GM12864 (cell line): ENCODE results near the gene NAGK.
"Not testable (repeated sequence)": the region's sequence is repeated elsewhere in the genome, so short reads cannot be mapped to it uniquely, and the experiment has no call there.

Experiments used
- DNase-seq: peaks from one replicate; pipeline ENCODE4 v3.0.0-alpha.2; 2011; ENCODE audit warnings: low read depth
- H3K4me3 ChIP-seq: 2 replicates; pipeline ENCODE4 v1.5.1; 2011; ENCODE audit warnings: mild to moderate bottlenecking, low read depth, low read length, control low read depth
- TF ChIP-seq, protein P1 (sequence below): IDR thresholded peaks from 2 replicates; pipeline ENCODE4 v1.5.1; 2011; ENCODE audit warnings: low read depth, mild to moderate bottlenecking, moderate library complexity, low read length, control low read depth, inconsistent platforms; ENCODE audit errors: missing control alignments

NAGK gene

DNA sequence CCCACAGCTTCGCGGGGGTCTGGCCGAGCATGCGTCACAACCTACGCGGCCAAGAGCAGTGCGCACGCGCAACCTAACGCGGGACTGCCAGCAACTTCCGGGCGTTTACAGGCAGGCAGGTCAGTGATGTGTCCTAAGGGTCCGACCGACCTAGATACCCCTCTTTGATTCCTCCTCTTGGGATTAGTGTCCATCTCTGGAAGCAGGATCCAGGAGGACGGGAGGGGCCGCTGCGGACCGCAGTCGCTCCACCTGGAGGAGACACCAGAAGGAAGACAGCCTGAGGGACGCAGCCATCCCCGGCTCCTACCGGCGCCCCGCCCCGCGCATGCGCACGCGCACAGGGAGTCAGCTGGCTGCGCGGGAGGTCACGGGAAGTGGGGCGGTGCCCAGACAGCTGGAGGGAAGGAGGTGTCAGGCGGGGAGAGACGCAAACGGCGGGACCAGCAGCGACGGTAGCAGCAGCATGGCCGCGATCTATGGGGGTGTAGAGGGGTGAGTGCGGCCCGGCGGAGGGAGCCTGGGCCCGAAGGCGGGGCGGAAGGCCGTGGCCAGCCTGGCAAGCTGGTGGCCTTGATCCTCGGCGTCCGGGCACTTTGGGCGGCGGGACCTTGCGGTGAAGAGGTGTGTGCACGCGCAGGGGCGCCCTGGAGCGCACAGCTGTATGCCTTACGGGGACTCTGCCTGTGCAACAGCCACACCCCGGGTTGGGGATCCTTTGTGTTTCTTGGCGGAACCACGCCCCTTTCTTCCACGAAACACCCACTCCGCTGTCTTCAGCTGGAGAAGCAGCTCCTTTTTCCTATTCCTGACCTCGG is at the start of gene NAGK:
Gene NAGK, plus strand, starts transcription at position 431 of the 818 bp plus-strand sequence. Its CDS starts 36 bp downstream, at position 467.
- H3K4me3 ChIP-seq = peak within 1 kb of the TSS; percentile 84
- TF ChIP-seq, protein P1, sequence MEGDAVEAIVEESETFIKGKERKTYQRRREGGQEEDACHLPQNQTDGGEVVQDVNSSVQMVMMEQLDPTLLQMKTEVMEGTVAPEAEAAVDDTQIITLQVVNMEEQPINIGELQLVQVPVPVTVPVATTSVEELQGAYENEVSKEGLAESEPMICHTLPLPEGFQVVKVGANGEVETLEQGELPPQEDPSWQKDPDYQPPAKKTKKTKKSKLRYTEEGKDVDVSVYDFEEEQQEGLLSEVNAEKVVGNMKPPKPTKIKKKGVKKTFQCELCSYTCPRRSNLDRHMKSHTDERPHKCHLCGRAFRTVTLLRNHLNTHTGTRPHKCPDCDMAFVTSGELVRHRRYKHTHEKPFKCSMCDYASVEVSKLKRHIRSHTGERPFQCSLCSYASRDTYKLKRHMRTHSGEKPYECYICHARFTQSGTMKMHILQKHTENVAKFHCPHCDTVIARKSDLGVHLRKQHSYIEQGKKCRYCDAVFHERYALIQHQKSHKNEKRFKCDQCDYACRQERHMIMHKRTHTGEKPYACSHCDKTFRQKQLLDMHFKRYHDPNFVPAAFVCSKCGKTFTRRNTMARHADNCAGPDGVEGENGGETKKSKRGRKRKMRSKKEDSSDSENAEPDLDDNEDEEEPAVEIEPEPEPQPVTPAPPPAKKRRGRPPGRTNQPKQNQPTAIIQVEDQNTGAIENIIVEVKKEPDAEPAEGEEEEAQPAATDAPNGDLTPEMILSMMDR = no peak
- peak; percentile 86 for DNase-seq

DNA sequence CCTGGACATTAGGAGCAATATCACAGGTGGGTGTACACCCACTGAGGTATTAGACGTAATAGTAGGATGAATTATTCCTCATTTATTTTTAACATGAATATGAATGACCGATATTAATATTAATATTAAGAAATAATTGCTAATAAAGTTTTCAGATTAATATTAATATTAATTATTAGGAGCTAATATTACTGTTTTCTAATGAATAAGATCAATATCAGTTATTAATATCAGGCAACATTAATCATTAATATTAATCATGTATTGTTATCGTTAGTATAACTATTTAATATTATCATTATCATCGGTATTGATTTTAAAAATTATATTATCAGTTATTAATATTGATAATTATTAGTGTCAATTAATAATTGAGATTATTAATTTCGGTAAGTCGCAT is 48.5 kb upstream of the NAGK start:
- H3K4me3 ChIP-seq, DNase-seq: not testable (repeated sequence)

DNA sequence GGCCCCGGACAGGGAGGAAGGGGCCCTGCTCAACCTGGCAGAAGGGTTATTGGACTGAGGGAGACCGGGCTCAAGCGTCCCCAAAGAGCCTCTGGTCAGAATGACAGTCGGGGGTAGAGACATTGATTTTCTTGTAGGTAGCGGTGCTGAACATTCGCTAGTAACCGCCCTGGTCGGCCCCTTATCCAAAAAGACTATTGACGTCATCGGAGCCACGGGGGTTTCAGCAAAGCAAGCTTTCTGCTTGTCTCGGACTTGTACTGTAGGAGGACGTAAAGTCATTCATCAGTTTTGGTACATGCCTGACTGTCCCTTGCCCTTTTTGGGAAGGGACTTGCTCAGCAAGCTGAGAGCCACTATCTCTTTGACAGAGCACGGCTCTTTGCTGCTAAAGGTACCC is 47.1 kb upstream of the NAGK start:
- H3K4me3 ChIP-seq, DNase-seq: not testable (repeated sequence)

DNA sequence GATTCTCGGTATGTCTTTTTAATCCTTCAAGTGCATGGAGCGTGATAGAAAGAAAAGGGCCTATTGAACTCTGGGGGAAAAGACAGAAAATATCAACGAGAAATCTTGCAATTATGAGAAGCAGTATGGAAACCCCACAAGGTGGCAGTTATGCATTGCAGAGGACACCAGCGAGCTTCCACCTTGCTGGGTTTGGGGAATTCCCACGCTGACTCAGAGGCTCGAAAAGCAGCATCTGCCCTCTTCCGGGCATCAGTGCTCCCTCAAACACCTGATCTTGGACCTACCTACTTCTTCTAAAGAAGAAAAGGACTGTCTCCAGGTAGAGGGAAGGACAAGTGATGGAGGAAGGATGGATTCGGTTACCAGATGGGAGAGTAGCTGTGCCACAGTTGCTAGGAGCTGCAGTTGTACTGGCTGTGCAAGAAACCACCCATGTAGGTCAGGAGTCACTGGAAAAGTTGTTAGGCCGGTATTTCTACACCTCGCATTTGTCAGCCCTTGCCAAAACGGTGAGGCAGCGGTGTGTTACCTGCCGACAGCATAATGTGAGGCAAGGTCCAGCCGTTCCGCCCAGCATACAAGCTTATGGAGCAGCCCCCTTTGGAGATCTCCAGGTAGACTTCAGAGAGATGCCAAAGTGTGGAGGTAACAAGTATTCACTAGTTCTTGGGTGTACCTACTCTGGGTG is 44.8 kb upstream of the NAGK start:
- TF ChIP-seq, protein P1 = peak; percentile 41
- DNase-seq, H3K4me3 ChIP-seq: not testable (repeated sequence)

DNA sequence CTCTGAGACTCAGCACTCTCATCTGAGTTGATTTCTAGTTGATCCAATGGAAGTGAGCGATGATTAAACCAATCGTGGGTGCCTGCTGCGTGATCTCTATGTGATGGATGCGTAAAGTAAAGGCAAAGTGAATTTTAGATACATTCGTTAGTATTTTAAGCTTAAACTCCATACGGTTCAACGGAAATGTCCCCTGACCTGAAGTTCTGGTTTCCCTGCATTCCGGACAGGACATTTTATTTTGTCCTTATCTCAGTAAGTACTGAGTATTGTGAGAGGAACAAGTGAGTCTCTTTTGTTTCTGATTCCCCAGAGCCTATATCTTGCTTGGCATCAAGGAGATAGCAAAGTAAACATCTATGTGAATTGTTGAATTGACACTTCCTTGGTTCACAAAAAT is 32.2 kb upstream of the NAGK start:
- DNase-seq = not testable (repeated sequence)

DNA sequence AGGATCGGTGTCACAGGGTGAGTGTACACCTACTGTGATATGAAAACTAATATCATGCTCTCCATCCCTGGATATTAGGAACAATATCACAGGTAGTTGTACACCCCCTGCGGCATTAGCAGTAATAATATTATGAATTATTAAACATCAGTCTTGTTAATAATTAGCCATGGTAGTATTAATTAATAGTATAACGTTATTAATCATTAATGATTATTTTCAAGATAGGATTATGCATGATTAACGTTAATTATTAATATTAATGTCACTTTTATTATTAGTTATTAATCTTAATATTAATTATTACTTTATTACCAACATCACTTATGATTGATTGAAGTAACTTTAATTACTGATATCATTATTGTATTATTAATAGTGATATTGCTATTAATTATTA is 26.2 kb upstream of the NAGK start:
- no peak for DNase-seq
- H3K4me3 ChIP-seq = no peak overlapping the region
- TF ChIP-seq, protein P1 = no peak

More for the DNA sequence above, 32.2 kb upstream of the NAGK start:
- not testable (repeated sequence) for H3K4me3 ChIP-seq

DNA sequence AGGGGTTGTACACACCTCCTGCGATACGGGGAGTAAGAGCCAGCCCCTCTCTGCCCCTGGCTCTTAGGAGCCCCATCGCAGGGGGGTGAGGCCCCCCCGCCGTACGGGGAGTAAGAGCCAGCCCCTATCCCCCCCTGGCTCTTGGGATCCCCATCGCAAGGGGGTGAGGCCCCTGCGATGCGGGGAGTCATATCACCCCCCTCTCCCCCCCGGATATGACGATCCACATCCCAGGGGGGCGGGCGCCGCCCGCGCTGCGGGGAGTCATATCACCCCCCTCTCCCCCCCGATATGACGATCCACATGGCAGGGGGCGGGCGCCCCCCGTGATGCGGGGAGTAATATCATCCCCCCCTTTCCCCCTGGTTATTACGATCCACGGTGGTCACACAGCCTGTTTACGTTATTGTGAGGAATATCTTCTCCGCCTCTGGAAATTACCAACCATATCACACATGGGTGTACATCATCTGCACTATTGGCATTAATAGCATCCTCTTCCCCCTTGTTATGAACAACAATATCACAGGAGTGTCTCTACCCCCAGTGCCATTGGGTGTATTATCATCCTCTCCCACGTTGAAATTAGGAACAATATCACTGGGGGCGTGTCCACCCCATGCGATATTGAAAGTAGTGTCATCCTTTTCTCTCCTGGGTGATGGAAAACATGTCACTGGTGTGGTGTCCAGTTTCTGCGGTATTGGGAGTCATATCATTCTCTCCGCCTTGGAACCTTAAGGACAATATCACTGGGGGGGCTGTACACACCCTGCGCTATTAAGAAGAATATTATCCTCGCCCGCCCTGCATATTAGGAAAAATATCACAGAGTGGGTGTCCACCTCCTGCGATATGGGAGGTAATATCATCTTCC is 24.7 kb upstream of the NAGK start:
- no peak overlapping the region for H3K4me3 ChIP-seq
- DNase-seq = no peak
- TF ChIP-seq, protein P1 = no peak

DNA sequence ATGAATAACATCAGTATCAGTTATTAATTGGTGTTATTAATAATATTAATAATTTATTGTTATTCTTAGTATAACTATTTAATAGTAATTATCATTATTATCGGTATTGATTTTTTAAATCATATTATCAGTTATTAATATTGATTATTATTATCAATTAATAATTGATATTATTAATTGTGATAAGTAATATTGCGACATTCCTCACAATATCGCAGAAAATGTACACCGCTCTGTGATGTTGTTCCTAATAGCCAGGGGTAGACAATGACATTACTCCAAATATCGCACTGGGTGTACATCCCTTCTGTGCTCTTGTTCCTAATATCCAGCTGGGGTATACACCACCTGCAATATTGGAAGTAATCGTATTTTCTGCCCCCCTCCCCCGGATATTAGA is 23.3 kb upstream of the NAGK start:
- no peak for DNase-seq
- no peak overlapping the region for H3K4me3 ChIP-seq
- TF ChIP-seq, protein P1 = no peak
